Neural progenitor cell (in vitro differentiated cells): ENCODE results near the gene TRIM5. TPM values are rescaled to one million over a fixed set of nuclear protein-coding genes. Genes with fewer than 3 reads are reported as not detected.
A peak's percentile ranks its signal among the peaks of the same experiment; 100 is the strongest.

Experiments
- DNase-seq: peaks from one replicate; pipeline ENCODE4 v3.0.0-alpha.2; 2016; ENCODE audit warnings: low spot score
- H2AFZ ChIP-seq: fragments of 200-600 bp; sonication (generic); replicated peaks from 2 replicates; pipeline ENCODE4 v1.6.1; 2016; ENCODE audit warnings: antibody characterized with exemption
- H3F3A ChIP-seq: fragments of 200-600 bp; sonication (generic); 2 replicates; pipeline ENCODE4 v1.6.1; 2016; ENCODE audit warnings: antibody characterized with exemption, low read depth
- H3K27ac ChIP-seq: fragments of 200-600 bp; sonication (generic); 2 replicates; pipeline ENCODE4 v1.5.1; 2016; ENCODE audit warnings: mild to moderate bottlenecking
- H3K27me3 ChIP-seq: fragments of 200-600 bp; sonication (generic); 2 replicates; pipeline ENCODE4 v1.6.1; 2016; ENCODE audit warnings: mild to moderate bottlenecking, moderate library complexity
- H3K36me3 ChIP-seq: fragments of 200-600 bp; sonication (generic); 2 replicates; pipeline ENCODE4 v1.5.1; 2016
- H3K4me1 ChIP-seq: fragments of 200-600 bp; sonication (generic); 2 replicates; pipeline ENCODE4 v1.6.1; 2016; ENCODE audit warnings: mixed run types
- H3K4me2 ChIP-seq: fragments of 200-600 bp; sonication (generic); 2 replicates; pipeline ENCODE4 v1.6.1; 2016
- H3K4me3 ChIP-seq: fragments of 200-600 bp; sonication (generic); 2 replicates; pipeline ENCODE4 v1.5.1; 2016
- H3K79me2 ChIP-seq: fragments of 200-600 bp; sonication (generic); 2 replicates; pipeline ENCODE4 v1.6.1; 2016; ENCODE audit warnings: low read depth
- H3K9ac ChIP-seq: fragments of 200-600 bp; sonication (generic); 2 replicates; pipeline ENCODE4 v1.6.1; 2016
- H3K9me3 ChIP-seq: fragments of 200-600 bp; sonication (generic); 2 replicates; pipeline ENCODE4 v1.5.1; 2016; ENCODE audit warnings: low read depth
- H4K20me1 ChIP-seq: fragments of 200-600 bp; sonication (generic); 2 replicates; pipeline ENCODE4 v1.6.1; 2016; ENCODE audit warnings: low read depth
- H3K27ac Mint-ChIP-seq: 3 replicates; pipeline ENCODE4 v1.8.0; 2021; ENCODE audit warnings: mixed read lengths
- H3K27me3 Mint-ChIP-seq: 2 replicates; pipeline ENCODE4 v1.8.0; 2022; ENCODE audit warnings: low read depth, mild to moderate bottlenecking, inconsistent platforms, moderate library complexity, mixed read lengths; ENCODE audit not compliant: insufficient read depth
- H3K36me3 Mint-ChIP-seq: 3 replicates; pipeline ENCODE4 v1.8.0; 2021; ENCODE audit warnings: mixed read lengths
- H3K4me1 Mint-ChIP-seq: 3 replicates; pipeline ENCODE4 v1.8.0; 2021; ENCODE audit warnings: mixed read lengths
- H3K4me3 Mint-ChIP-seq: 3 replicates; pipeline ENCODE4 v1.8.0; 2021; ENCODE audit warnings: mild to moderate bottlenecking, moderate library complexity, mixed read lengths
- H3K9me3 Mint-ChIP-seq: 3 replicates; pipeline ENCODE4 v1.8.0; 2020; ENCODE audit warnings: mixed read lengths
- EZH2 ChIP-seq: fragments of 200-600 bp; sonication (generic); IDR thresholded peaks from 2 replicates; pipeline ENCODE4 v1.6.1; 2017; ENCODE audit warnings: antibody characterized with exemption, mild to moderate bottlenecking, moderate library complexity
- EZH2phosphoT487 ChIP-seq: fragments of 200-600 bp; sonication (generic); IDR thresholded peaks from 2 replicates; pipeline ENCODE4 v1.6.1; 2017; ENCODE audit warnings: antibody characterized with exemption
- total RNA-seq: library from RNA; depleted of rRNA; stranded (reverse); fragments of >200 nt; gene quantifications from 2 replicates; pipeline ENCODE4 v1.2.3, GENCODE V29; 2015; ENCODE audit warnings: low replicate concordance
- TF ChIP-seq, protein P1 (sequence below): fragments of 200-600 bp; sonication (generic); IDR thresholded peaks from 2 replicates; pipeline ENCODE4 v1.5.1; 2017; ENCODE audit warnings: antibody characterized with exemption, mild to moderate bottlenecking

TRIM5 gene
- total RNA-seq, 1 donor from 2014 or later, result 24.5 TPM

DNA sequence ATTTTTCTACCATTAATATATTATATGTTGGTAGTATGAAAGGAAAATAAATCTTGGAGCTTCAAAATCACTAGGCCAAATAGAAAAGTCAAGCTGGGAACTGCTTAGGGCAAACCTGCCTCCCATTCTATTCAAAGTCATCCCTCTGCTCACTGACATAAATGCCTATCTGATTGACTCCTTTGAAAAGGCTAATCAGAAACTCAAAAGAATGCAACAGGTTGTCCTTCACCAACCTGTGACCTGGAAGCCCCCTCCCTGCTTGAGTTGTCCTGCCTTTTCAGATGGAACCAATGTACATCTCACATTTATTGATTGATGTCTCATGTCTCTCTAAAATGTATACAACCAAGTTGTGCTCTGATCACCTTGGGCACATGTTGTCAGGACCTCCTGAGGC is 63.3 kb downstream of the TRIM5 start:
- TF ChIP-seq, protein P1, sequence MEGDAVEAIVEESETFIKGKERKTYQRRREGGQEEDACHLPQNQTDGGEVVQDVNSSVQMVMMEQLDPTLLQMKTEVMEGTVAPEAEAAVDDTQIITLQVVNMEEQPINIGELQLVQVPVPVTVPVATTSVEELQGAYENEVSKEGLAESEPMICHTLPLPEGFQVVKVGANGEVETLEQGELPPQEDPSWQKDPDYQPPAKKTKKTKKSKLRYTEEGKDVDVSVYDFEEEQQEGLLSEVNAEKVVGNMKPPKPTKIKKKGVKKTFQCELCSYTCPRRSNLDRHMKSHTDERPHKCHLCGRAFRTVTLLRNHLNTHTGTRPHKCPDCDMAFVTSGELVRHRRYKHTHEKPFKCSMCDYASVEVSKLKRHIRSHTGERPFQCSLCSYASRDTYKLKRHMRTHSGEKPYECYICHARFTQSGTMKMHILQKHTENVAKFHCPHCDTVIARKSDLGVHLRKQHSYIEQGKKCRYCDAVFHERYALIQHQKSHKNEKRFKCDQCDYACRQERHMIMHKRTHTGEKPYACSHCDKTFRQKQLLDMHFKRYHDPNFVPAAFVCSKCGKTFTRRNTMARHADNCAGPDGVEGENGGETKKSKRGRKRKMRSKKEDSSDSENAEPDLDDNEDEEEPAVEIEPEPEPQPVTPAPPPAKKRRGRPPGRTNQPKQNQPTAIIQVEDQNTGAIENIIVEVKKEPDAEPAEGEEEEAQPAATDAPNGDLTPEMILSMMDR, result no peak
- TF ChIP-seq EZH2 (no peak), EZH2phosphoT487 (no peak)
- no peak overlapping the region for H3K4me2 ChIP-seq
- H3K4me3 ChIP-seq, result no peak overlapping the region
- H3K79me2 ChIP-seq, result no peaks in the 10 kb centered on the region
- no peak overlapping the region for H3K9ac ChIP-seq
- H3K9me3 ChIP-seq, result no peaks in the 10 kb centered on the region
- no peak overlapping the region for H2AFZ ChIP-seq
- no peaks in the 10 kb centered on the region for H3K36me3 ChIP-seq
- H3K27ac ChIP-seq, result no peak overlapping the region
- H4K20me1 ChIP-seq, result no peaks in the 10 kb centered on the region
- H3K27me3 ChIP-seq, result no peaks in the 10 kb centered on the region
- Mint-ChIP-seq H3K27me3 (no peaks in the 10 kb centered on the region), H3K4me3 (no peak overlapping the region), H3K9me3 (no peaks in the 10 kb centered on the region), H3K36me3 (no peaks in the 10 kb centered on the region), H3K4me1 (no peaks in the 10 kb centered on the region), H3K27ac (no peak overlapping the region)
- no peaks in the 10 kb centered on the region for H3F3A ChIP-seq
- H3K4me1 ChIP-seq, result peaks cover 11% of the 10 kb centered on the region
- DNase-seq, result no peak

DNA sequence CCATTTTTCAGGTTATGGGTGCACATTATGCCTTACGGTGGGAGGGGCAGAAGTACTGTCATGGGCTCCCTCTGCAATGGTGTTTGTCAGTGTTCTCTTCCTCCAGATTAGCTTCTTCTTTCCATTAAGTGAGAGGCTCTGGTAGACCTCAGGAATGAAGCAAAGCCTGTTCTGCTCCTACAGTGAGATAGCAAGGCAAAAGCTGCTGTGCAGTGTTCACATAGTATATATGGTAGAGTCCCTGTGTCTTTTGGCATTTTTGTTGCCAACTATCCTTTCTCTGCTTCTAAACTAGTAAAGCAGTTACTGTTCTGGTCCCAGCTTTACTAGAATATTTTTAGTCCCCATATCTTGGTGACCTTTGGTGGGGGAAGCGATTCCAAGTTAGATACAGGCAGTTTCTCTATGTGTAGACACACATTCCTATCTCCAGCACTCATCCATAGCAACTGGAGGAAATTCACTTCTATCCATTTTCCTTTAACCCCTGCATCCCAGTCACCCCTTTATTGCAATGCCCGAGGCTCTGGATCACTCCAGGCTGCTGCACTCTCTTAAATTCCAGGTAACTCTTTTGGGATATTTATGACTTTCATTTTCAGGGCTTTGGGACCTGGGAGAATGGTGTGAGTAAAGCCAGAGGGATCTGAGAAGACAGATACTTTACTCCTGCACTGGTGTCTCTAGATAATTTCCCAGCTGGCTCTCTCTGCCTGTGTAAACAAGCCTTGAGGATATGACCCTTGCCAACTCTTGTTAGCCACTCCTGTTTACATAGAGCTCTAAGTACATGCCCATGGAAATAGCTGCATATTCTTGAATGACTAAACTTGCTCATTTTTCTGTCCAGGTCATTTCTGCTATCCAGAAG is 64.0 kb downstream of the TRIM5 start:
- H3K9ac ChIP-seq, result no peak overlapping the region
- no peak overlapping the region for H3K4me3 Mint-ChIP-seq
- H3K79me2 ChIP-seq, result no peaks in the 10 kb centered on the region
- DNase-seq, result no peak
- no peak overlapping the region for H3K4me2 ChIP-seq
- no peaks in the 10 kb centered on the region for H3K36me3 ChIP-seq
- no peaks in the 10 kb centered on the region for H3K27me3 ChIP-seq
- peaks cover 11% of the 10 kb centered on the region for H3K4me1 ChIP-seq
- no peak overlapping the region for H2AFZ ChIP-seq
- no peak overlapping the region for H3K4me3 ChIP-seq
- H4K20me1 ChIP-seq, result no peaks in the 10 kb centered on the region
- H3K27me3 Mint-ChIP-seq, result no peaks in the 10 kb centered on the region
- H3K9me3 ChIP-seq, result no peaks in the 10 kb centered on the region
- TF ChIP-seq, protein P1, result no peak
- H3F3A ChIP-seq, result no peaks in the 10 kb centered on the region
- no peaks in the 10 kb centered on the region for H3K9me3 Mint-ChIP-seq
- no peak overlapping the region for H3K27ac Mint-ChIP-seq
- no peak overlapping the region for H3K27ac ChIP-seq
- H3K4me1 Mint-ChIP-seq, result no peaks in the 10 kb centered on the region
- no peaks in the 10 kb centered on the region for H3K36me3 Mint-ChIP-seq

DNA sequence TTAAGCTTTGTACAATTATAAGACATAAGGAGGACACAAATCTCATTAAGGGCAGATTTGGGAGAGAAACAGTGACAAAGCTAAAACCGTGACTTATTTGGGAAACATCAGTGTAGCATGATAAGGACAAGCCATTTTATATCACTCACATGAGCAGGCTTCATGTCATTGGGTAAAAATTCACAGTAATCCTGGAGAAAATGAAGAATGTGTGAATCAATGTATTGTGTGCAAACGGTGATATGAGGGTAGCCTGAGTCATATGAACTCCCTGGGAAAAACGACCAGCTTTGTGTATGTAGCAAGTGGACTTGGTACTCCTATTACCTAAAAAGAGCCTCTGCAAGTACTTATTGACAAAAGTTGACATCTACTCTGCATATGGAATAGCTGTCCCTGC is 66.1 kb downstream of the TRIM5 start:
- Histone ChIP-seq H3K79me2 (no peaks in the 10 kb centered on the region), H3F3A (no peaks in the 10 kb centered on the region), H3K9me3 (no peaks in the 10 kb centered on the region), H3K4me2 (no peak overlapping the region), H3K36me3 (no peaks in the 10 kb centered on the region), H2AFZ (peak overlapping the region; percentile 42), H3K27ac (no peak overlapping the region), H4K20me1 (no peaks in the 10 kb centered on the region), H3K4me3 (no peak overlapping the region), H3K9ac (no peak overlapping the region), H3K27me3 (no peaks in the 10 kb centered on the region), H3K4me1 (no peaks in the 10 kb centered on the region)
- TF ChIP-seq, protein P1, result no peak
- TF ChIP-seq EZH2phosphoT487 (no peak), EZH2 (no peak)
- Mint-ChIP-seq H3K9me3 (no peaks in the 10 kb centered on the region), H3K27ac (no peak overlapping the region), H3K27me3 (no peaks in the 10 kb centered on the region), H3K36me3 (no peaks in the 10 kb centered on the region), H3K4me3 (no peak overlapping the region), H3K4me1 (no peaks in the 10 kb centered on the region)
- no peak for DNase-seq

Other genes with a start within 250 kb of the TRIM5 start
- gene OR51I1, start 243.6 kb downstream of the TRIM5 start, total RNA-seq, result 0.15 TPM in 1 of 2 replicates, not detected in the other
- gene OR51I2, start 235.8 kb downstream of the TRIM5 start, total RNA-seq, result not detected in 2 replicates
- gene OR52D1, start 196.4 kb downstream of the TRIM5 start, total RNA-seq, result not detected in 2 replicates
- gene UBQLN3, start 175.1 kb downstream of the TRIM5 start, total RNA-seq, result 0.37 and 0.39 TPM in 2 replicates
- gene UBQLNL, start 168.4 kb downstream of the TRIM5 start, total RNA-seq, result 0.19 and 0.90 TPM in 2 replicates
- gene OR52H1, start 136.5 kb downstream of the TRIM5 start, total RNA-seq, result not detected in 2 replicates
- not detected in 2 replicates for gene OR52B6, start 104.2 kb downstream of the TRIM5 start, total RNA-seq
- gene TRIM6, start 88.4 kb downstream of the TRIM5 start, total RNA-seq, result 7.1 and 7.4 TPM in 2 replicates
- 4.1 and 4.5 TPM in 2 replicates for gene TRIM34, start 60.1 kb downstream of the TRIM5 start, total RNA-seq
- gene TRIM22, start 4.7 kb upstream of the TRIM5 start, total RNA-seq, result 15.1 and 21.3 TPM in 2 replicates
- gene OR56B1, start 51.4 kb upstream of the TRIM5 start, total RNA-seq, result 0.41 TPM in 1 of 2 replicates, not detected in the other
- 0.12 TPM in 1 of 2 replicates, not detected in the other for gene OR52N4, start 69.2 kb upstream of the TRIM5 start, total RNA-seq
- not detected in 2 replicates for gene OR52N5, start 98.3 kb upstream of the TRIM5 start, total RNA-seq
- 0.12 TPM in 1 of 2 replicates, not detected in the other for gene OR52N1, start 106.2 kb upstream of the TRIM5 start, total RNA-seq
- not detected in 2 replicates for gene OR52N2, start 123.8 kb upstream of the TRIM5 start, total RNA-seq
- not detected in 2 replicates for gene OR52E6, start 156.8 kb upstream of the TRIM5 start, total RNA-seq
- gene OR52E8, start 172.6 kb upstream of the TRIM5 start, total RNA-seq, result 0.46 TPM in 1 of 2 replicates, not detected in the other
- gene OR52E4, start 195.6 kb upstream of the TRIM5 start, total RNA-seq, result not detected in 2 replicates
- gene OR52E5, start 208.1 kb upstream of the TRIM5 start, total RNA-seq, result not detected in 2 replicates